TTC549 (cell line): Measurements from ENCODE around the gene CDK5RAP2.
"Not testable (repeated sequence)": the region's sequence is repeated elsewhere in the genome, so short reads cannot be mapped to it uniquely, and the experiment has no call there.

Source experiments
- FAIRE-seq: peaks from 2 replicates; lab custom pipeline; 2012; peaks lifted over from hg19 to GRCh38; lab: Jason Lieb, UNC

CDK5RAP2 gene

DNA sequence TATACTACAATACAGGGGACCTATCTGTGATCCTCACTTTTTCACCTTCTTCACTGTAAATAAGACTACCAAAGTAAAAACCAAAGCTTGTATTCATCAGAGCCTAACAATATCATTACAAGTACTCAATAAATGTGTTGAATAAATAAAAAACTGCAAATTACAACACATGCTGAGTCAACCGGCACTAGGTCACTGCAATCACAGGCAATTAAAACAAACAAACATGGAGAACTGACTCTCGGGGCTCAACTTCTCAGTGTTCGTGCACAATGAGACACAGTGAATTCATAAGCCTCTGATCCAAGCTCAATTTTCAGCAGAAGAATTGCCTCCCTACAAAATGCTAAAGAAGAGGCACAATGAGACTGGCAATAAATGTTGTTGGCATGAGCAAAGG is 69.2 kb downstream of the CDK5RAP2 start:
- no peak for FAIRE-seq

DNA sequence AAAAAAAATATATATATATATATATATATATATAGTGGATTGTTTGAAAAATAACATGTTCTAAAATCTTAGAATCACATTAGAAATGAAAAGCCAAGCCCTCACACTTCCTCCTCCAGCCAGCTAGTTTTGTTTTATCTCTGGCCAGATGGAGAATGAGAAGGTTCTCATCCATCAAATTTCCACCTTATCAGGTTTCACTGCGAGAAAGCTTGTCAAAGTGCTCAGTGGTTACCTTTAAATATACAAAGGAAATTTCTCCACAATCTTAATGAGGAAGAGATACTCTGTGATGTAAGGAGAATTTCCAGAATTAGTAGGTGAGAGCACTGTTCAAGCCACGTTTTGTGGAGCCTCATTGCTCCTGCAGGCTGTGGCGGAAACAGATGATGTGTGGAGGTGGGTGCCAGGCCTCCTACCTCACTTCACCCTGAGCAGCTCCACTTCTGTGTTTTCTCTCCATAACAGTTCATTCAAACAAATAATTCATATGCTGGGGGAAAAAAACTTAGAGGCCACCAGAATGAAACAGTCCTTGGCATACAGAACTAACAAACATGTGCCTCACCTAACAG is 71.9 kb downstream of the CDK5RAP2 start:
- FAIRE-seq = no peak

DNA sequence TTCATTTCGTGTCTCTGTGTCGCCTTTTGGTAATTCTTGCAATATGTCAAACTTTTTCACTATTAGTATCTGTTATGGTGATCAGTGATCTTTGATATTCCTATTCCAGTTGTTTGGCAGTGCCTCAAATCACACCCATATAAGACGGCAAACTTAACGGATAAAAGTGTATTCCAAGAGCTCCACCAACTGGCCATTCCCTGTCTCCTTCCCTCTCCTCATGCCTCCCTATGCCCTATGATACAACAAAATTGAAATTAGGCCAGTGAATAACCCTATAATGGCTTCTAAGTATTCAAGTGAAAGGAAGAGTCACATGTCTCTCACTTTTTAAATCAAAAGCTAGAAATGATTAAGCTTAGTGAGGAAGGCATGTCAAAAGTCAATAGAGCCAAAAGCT is 74.8 kb downstream of the CDK5RAP2 start:
- FAIRE-seq = no peak

DNA sequence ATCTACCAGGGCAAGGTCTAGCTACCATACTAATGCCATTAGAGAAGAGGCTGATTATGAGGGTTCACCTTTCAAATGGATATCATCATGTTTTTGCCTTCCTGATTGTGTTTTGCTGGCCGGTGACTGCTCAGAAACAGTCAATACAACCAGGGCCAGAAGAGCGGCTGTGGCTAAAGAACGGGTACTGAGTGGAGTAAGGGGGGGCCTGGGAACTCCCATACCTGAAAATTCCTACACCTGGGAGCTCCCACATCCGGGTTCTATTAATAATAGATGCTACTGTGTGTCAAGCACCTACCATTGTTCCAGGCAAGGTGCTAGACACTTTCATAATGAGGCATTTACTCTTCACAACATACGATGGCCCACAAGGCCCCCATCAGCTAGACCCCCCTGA is 79.2 kb downstream of the CDK5RAP2 start:
- no peak for FAIRE-seq

DNA sequence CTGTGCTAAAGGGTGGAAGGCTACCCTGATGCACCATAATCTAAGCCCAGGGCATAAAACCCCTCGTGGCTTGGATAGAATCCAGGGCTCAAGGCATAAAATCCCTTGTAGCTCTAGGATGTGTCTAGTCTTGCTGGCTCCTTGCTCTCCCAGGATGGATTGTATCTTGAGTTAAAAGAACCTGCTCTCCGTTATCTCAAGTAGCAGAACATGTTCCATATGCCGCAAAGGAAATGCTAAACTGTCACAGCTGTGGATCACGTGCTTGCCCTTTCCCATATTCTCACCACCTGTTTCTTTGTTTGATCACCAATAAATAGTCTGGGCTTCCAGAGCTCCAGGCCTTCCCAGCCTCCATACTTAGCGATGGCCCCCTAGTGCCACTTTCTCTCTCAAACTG is 82.1 kb downstream of the CDK5RAP2 start:
- FAIRE-seq = not testable (repeated sequence)

DNA sequence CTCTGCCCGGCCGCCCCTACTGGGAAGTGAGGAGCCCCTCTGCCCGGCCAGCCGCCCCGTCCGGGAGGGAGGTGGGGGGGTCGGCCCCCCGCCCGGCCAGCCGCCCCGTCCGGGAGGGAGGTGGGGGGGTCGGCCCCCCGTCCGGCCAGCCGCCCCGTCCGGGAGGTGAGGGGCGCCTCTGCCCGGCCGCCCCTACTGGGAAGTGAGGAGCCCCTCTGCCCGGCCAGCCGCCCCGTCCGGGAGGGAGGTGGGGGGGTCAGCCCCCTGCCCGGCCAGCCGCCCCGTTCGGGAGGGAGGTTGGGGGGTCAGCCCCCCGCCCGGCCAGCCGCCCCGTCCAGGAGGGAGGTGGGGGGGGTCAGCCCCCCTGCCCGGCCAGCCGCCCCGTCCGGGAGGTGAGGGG is 83.5 kb downstream of the CDK5RAP2 start:
- not testable (repeated sequence) for FAIRE-seq

DNA sequence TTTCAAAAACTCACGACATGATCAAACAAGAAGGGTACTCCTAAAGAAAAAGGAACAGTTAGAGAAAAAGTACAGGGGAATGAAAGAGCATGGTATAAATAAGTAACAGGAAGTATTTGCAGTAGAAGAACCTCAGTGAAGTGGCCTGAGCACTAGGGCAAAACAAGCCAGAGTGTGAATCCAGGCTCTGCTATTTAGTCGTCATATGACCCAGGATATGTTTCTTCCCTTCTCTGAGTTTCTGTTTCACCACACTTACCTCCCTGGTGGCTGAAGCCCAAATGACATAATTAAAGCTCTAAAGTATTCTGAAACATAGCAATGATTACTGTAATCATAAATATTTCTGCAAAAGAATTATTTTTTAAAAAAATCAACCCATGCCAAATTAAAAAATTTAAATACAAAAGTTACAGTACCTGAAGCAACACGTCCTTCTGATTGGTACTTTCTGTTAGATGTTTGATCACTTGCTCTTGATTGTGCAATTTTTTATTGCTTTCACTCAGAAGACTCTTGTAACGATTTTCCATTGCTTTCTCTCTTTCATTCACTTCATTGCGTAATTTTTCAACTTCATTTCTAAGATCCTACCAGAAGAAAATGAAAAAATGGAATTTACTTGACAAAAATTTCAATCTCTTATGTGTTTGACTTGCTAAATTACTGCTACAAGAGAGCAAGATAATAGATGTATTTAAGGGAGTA is 88.9 kb downstream of the CDK5RAP2 start:
- FAIRE-seq = no peak

DNA sequence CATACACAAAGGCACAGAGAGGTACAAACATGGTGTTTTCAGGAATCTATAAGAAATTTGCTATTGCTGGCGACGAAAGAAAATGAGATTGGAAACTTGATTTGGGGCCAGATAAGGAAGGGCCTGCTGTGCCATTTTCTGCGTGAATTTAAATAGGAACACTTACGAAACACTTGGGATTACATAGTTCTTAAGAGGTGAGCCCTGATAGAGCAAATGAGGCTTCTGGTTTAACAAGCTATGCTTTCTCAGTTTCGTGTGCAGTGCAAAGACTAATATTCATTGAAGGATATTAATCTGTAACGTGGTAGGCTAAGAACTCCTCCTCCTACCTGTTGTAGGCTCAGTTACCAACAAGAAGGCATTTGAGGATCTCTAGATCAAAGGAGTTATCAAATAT is 93.1 kb downstream of the CDK5RAP2 start:
- no peak for FAIRE-seq

DNA sequence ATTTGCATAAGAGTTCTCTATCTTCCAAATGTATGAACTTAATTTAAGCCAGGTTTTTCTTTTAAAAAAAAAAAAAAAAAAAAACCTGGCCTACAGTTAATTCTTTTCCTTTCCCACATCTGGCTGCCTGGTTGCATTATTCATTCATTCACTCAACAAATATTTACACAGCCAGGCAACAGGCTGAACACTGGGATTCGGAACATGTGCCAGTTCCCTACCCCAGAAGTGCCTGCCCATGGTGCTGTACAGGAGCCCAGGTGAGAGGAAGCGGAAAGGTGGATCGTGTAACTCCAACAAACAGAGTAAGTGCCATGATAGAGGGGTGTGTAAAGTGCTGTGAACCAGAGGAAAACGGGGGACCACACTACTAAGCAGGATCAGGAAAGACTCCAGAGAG is 93.6 kb downstream of the CDK5RAP2 start:
- no peak for FAIRE-seq

DNA sequence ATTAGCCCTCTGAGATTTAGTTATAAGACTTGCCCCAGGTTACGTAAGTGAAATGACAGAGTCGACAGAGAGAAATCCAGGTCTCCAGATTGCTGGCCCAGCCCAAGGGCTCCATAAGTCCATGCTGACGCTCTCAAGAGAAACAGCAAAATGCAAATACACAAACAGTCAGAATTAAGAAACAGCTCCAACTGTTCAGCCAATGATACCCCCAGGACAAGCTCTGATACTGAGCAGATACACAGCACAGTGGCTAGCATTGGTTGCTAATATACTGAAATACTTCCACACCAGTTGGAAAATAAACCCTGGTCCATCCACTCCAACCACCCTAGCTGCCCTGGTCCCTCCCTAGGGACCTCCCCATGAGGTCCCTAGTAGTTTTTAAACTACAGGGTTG is 94.2 kb downstream of the CDK5RAP2 start:
- no peak for FAIRE-seq

DNA sequence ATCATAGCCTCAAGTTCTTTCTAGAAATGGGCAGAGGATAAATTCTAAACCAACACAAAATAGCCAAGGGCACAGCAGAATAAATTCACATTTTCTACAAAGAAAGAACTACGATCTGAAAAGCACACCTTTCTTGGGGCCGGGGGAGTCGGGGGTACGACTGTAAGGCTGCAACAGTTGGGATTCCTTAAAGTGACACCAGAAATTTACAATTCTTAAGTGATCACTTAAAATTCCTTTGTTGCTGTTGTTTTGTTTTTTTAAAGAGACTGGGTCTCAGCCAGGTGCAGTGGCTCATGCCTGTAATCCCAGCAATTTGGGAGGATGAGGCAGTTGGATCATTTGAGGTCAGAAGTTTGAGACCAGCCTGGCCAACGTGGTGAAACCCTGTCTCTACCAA is 95.8 kb downstream of the CDK5RAP2 start:
- FAIRE-seq = no peak

DNA sequence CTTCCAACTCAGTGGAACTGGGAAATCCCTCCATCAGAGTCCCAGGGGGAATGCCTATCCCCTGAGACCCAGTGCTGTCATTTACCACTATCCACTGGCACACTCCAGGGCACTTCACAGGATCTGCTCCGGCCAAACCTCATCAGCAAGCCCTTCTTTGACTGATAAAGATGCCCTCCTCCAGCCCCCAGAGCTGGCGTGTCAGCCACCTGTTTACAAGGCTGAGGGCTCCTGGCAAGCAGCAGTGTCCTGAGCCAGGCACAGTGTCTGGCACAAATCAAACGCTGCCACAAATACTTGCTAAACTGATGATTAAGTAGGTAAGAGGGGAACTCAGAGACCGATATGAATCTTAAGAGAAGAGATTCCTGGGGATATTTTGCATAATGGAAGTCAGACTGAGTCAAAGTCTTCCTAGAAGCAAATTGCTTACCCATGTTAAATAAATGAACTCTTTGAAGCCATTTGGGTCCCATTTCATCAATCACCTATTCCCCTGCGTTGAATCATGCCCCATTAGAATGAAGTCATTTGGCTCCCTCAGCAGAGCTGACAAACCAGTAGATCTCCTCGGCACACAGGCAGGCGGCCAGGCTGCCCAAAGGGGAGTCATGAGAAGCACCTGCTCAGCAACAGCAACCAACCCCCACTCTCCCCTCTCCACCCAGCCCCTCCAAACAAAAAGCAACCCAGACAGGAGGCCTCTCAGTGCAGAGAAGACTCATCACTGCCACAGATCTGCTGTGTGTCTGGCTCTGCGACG is 97.4 kb downstream of the CDK5RAP2 start:
- FAIRE-seq = no peak

DNA sequence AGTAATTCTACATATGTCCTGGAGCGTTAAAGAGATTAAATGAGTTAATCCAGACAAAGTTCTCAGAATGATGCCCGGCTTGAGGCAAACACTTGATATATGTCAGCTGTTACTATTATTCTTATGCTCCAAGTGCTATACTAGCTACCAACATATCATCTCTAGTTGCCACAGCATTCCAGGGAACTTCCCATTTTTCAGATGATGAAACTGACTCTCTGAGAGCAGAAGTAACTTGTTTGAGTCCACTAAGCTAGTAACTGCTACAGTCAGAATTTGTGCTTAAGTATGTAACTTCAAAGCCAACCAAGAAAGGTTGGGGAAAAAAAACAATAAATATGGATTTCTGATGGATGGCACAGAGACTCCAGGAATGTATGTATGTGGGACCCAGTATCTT is 98.1 kb downstream of the CDK5RAP2 start:
- FAIRE-seq = no peak

DNA sequence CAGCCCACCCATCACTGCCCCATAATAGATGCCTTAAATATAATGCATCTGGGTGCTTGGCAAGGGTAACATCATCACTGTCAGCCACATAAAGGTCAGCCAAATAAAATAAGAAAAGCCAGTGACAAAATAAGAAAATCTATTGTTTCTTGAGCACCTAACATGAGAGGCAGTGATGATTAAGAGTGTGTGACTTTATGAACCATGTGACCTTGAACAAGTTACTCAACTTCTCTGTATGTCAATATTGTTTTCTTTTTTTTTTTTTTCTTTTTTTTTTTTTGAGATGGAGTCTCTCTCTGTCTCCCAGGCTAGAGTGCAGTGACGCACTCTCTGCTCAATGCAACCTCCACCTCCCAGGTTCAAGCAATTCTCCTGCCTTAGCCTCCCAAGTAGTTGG is 98.7 kb downstream of the CDK5RAP2 start:
- FAIRE-seq = no peak

DNA sequence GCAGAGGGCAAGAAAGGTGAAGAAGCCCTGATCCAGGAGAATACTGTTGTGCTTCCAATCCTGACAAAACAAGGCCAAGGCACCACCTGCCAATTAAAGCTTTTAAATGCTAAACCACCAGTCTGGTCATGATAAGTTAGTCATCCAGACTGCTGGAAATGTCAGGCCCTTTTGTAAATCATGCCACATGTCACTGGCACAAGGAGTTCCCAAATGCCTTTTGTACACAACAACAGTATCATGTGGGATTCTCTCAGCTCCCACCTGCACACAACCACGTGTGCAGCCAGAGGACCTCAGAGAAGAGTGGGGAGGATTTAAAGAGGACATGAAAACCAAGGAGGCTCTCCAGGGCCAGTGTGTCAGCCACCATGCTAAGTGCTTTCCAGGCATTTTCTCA is 99.3 kb downstream of the CDK5RAP2 start:
- no peak for FAIRE-seq

DNA sequence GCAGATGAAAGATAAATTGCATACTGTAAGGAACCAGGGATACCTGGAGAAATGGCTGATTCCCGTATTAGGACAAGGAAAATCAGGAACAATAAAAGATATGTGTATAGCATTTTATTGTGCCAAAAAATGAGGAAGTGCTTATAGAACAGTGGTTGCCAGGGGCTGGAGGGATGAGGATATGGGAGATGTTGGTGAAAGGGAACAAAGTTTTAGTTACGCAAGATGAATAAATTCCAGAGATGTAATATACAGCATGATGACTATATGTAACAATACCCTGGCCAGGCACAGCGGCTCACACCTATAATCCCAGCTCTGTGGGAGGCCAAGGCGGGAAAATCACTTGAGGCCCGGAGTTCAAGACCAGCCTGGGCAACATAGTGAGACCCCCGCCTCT is 101.8 kb downstream of the CDK5RAP2 start:
- no peak for FAIRE-seq

DNA sequence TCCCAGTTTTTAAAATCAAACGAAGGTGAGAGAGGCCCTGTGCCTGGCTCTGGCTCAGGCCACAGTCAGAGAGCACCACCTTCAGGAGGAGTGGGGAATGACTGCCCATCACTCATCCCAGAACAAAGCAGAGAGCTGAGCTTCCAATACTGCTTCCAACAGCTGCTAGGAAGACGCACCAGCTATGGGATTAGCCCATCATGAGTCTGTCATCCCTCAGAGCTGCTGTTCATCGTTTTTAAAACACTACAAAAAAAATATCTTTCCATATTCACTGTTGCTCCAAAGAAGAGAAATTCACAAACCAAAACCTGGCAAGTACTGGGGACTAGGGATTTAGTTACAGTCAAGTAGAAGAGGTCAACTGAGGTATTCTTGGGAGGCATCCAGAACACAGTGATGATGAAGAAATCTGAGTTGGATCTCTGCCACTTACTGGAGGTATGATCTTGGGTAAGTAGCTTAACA is 102.4 kb downstream of the CDK5RAP2 start:
- FAIRE-seq = no peak

DNA sequence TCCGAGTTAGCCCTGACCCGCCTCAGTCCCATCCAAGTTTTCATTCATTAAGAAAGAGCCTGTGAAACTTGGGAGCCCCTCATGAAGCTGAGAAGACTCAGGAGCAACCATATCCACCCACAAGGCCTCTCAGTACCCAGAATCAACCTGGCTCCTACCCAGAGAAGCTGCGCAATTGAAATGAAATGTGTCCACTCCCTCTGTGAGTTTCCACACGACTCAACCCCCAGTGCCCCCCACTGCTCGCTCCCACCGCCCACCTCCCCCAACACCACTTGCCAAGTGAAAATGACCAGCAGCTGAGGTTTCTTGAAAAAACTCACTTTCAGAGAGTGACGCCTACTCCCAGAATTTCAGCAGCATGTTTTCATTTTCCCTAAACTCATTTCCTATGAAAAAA is 104.6 kb downstream of the CDK5RAP2 start:
- FAIRE-seq = no peak

DNA sequence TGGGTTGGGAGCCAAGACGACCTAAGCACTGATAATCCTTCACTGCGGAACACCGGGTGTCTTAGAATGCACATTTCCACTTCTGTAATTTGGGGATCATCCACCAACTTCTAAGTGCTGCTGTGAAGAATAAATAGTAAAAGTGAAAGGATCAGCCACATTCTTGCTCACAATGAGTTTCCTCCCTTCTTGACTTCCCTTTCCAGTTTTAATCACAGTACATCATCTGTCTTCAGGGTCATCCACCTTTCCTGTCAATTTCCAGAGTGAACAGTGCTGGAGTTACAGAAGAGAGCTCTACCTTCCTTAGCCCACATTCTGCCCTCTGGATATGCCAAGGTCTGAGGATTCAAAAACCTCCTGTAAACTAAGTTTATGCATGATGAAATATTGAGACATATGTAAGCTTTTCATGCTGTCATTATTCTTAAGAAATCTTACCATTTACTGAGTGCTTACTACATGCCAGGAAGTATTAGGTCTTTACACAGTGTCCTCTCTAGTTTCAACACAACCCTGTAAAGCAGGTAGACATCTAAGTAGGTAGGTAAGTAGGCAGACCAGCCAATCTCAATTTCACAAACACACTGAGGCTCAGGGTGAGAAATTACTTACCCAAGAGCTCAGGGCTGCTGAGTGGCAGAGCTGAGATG is 105.2 kb downstream of the CDK5RAP2 start:
- FAIRE-seq = no peak

DNA sequence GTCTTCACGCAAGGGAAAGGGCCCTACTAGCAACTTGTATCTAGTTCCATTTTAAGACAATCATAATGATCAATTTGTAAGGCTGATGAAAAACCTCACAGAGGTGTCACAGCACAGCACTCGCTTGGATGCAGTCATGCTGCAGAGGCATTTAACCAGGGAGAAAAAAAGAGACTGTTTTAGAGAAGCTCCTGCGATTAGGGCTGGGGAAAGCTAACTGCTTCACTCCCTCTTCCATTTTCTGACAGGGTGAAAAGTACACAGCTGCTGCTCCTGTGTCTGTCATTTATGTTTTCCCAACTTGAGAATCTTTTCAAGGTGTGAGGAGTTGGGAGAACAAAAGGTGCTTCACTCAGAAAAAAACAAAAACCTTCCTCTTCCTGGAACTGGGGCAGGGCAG is 106.4 kb downstream of the CDK5RAP2 start:
- FAIRE-seq = no peak

DNA sequence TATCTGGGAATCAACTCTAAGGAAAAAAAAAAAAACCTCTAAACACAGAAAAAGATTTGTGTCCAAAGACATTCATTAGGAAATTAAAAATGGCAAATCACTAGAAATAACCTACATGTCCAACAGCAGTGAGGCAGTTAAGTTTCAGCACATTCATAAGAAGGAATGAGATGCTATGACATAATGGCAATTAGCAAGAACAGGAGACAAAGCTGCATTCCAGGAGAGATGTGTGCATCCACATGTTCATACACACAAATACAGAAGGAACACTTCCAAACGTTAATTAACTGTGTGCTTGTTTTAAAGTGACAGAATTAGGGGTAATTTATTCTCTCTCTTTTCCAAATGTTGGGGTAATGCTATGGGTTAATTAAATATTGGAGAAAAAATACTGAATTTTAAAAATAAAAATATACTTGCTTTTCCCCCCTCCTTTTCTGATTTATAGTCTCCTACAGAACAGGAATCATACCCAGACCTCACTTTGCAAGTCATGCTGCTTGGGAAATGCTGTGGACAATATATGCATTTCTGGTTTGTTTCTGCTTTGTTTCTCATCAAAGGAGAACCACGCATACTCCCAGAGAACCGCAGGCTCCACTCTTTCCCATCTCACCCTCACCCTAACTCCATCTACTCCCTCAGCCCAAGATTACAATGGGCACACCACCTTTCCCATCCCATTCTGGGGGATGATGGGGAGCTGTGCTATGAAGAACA is 114.1 kb downstream of the CDK5RAP2 start:
- no peak for FAIRE-seq

DNA sequence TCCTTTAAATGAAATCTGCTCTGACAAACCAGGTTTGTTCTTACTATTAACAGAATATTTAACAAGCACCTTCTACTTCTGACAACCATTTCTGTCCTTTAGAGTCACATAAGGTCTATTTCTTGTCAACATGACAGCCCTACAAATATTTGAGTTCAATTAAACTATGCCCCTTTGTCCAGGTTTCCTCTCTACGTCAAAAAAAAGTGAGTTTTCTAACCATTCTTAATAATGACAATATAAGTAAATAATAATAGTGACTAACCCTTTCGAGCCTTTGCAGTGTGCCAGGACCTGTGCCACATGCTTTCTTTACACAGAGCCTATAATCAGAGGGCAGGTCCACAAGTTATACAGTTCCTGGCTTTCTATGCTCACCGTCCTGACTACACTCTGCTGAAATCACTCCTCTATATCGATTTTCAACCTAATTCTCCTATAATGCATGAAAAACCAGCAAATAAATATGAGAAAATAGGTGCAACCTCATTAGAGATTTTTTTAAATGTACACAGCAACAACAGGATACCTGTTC is 115.0 kb downstream of the CDK5RAP2 start:
- FAIRE-seq = no peak
